ENCODE results near the gene SIRT4.

GRCh38 chr12:120263748-120264085 lies 38.4 kb upstream of the SIRT4 start:
- TF ChIP-seq EGR1 (IDR thresholded peaks at IDR 0.05) (no peak), YY1 (IDR thresholded peaks at IDR 0.05; ENCODE audit: low read depth) (no peak), RAD21 (IDR thresholded peaks at IDR 0.05; ENCODE audit: low read depth) (no peak), ZBTB7A (IDR thresholded peaks at IDR 0.05; ENCODE audit: low read depth) (no peak), MAX (IDR thresholded peaks at IDR 0.05) (no peak)

Measured in Ishikawa (cell line).